SK-N-SH treated with all-trans-retinoic acid at 6 μM for 48 hours (cell line): ENCODE measurements around the gene RALGPS1.

Experiments used
- BACH2 ChIP-seq: fragments of 250-450 bp; sonication (Bioruptor Pico); IDR thresholded peaks from 2 replicates; pipeline ENCODE4 v1.9.0; 2021; ENCODE audit warnings: mild to moderate bottlenecking, borderline replicate concordance
- CREB5 ChIP-seq: fragments of 250-450 bp; sonication (Bioruptor Pico); IDR thresholded peaks from 2 replicates; pipeline ENCODE4 v1.5.1; 2020; ENCODE audit warnings: low read depth, mild to moderate bottlenecking, moderate library complexity
- CSDC2 ChIP-seq: fragments of 250-450 bp; sonication (Bioruptor Pico); IDR thresholded peaks from 2 replicates; pipeline ENCODE4 v1.5.0; 2020; ENCODE audit warnings: mild to moderate bottlenecking, moderate library complexity
- ESRRG ChIP-seq: fragments of 250-450 bp; sonication (Bioruptor Pico); IDR thresholded peaks from 2 replicates; pipeline ENCODE4 v1.6.1; 2021; ENCODE audit warnings: mild to moderate bottlenecking
- PATZ1 ChIP-seq: fragments of 250-450 bp; sonication (Bioruptor Pico); IDR thresholded peaks from 2 replicates; pipeline ENCODE4 v1.8.0; 2020; ENCODE audit warnings: mild to moderate bottlenecking, moderate library complexity, borderline replicate concordance
- PPARA ChIP-seq: fragments of 250-450 bp; sonication (Bioruptor Pico); IDR thresholded peaks from 2 replicates; pipeline ENCODE4 v1.5.0; 2020; ENCODE audit warnings: mild to moderate bottlenecking, borderline replicate concordance
- RARB ChIP-seq: fragments of 250-450 bp; sonication (Bioruptor Pico); IDR thresholded peaks from 2 replicates; pipeline ENCODE4 v1.8.0; 2021; ENCODE audit warnings: mild to moderate bottlenecking, moderate library complexity
- SNAI2 ChIP-seq: fragments of 250-450 bp; sonication (Bioruptor Pico); IDR thresholded peaks from 2 replicates; pipeline ENCODE4 v1.5.0; 2020; ENCODE audit warnings: mild to moderate bottlenecking, moderate library complexity
- TSHZ2 ChIP-seq: fragments of 250-450 bp; sonication (Bioruptor Pico); IDR thresholded peaks from 2 replicates; pipeline ENCODE4 v1.5.0; 2020; ENCODE audit warnings: mild to moderate bottlenecking, moderate library complexity
- ZFP3 ChIP-seq: fragments of 250-450 bp; sonication (Bioruptor Pico); IDR thresholded peaks from 2 replicates; pipeline ENCODE4 v1.5.0; 2020; ENCODE audit warnings: mild to moderate bottlenecking, moderate library complexity
- ZNF70 ChIP-seq: fragments of 450-650 bp; formaldehyde crosslinking; IDR thresholded peaks from 2 replicates; pipeline ENCODE4 v1.5.0; 2020; ENCODE audit warnings: mild to moderate bottlenecking, moderate library complexity
- ZNF8 ChIP-seq: fragments of 450-650 bp; formaldehyde crosslinking; IDR thresholded peaks from 2 replicates; pipeline ENCODE4 v1.5.0; 2020; ENCODE audit warnings: mild to moderate bottlenecking, moderate library complexity

GRCh38 chr9:127173063-127173462, 258.5 kb downstream of the RALGPS1 start:
- TF ChIP-seq TSHZ2 (no peak), CREB5 (no peak), BACH2 (CRISPR knock-in tag) (no peak), RARB (CRISPR knock-in tag) (no peak), CSDC2 (CRISPR knock-in tag) (no peak), ESRRG (CRISPR knock-in tag) (no peak), ZNF70 (CRISPR knock-in tag) (no peak), ZNF8 (no peak), PPARA (CRISPR knock-in tag) (no peak), SNAI2 (CRISPR knock-in tag) (no peak), PATZ1 (CRISPR knock-in tag) (no peak), ZFP3 (CRISPR knock-in tag) (no peak)
